Right renal pelvis (tissue), 4 donors: ENCODE measurements around the gene TUBB8. TPM values are rescaled to one million over a fixed set of nuclear protein-coding genes. Genes with fewer than 3 reads are reported as not detected.
"Not testable (repeated sequence)": the region's sequence is repeated elsewhere in the genome, so short reads cannot be mapped to it uniquely, and the experiment has no call there.

ENCODE experiments used
- DNase-seq, 4 donors: peaks; one replicate each; pipeline ENCODE4 v3.0.0-alpha.2; 2013; ENCODE audit warnings: low read depth in 4 of 4, low spot score in 3 of 4, missing footprints in 1 of 4
- polyA plus RNA-seq, 4 donors: library from polyadenylated mRNA; unstranded; fragments of 120-200 nt; gene quantifications; one replicate each; pipeline ENCODE4 v1.2.1, GENCODE V29; 2013; ENCODE audit not compliant: insufficient read length in 4 of 4

TUBB8 gene
- polyA plus RNA-seq, 4 donors: 0.55 to 1.0 (median 0.66) TPM

DNA sequence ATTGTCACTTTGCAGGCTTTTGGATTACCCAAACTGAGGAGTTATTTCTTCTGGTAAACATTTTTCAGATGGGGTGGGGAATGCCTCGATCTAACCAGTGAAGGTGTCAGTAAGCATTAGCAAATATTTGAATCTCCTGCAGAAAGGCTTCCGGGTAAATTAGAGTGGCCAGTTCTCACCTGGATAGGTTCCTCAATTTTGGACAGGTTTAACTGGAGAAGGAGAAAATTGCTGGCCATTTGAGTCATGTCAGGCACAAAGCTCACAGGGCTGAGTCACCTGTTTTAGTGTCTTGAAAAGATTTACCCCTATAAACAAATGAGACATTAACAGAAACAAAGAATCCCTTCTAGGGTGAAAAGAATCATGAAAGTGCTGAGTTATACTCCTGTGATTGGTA, 830 bp upstream of the TUBB8 start:
- not testable (repeated sequence) for DNase-seq

DNA sequence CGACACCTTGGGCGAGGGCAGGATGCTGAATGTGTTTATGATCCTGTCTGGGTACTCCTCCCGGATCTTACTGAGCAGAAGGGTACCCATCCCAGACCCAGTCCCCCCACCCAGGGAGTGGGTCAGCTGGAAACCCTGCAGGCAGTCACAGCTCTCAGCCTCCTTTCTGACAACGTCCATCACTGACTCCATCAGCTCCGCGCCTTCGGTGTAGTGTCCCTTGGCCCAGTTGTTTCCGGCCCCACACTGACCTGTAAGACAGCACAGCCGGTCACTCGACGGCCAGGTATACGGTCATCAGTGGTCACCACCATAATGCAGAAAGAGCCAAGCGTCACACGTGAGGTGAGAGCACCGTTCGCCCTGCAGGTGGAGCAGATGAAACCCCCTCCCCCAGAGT, 1.2 kb downstream of the TUBB8 start:
- not testable (repeated sequence) for DNase-seq

DNA sequence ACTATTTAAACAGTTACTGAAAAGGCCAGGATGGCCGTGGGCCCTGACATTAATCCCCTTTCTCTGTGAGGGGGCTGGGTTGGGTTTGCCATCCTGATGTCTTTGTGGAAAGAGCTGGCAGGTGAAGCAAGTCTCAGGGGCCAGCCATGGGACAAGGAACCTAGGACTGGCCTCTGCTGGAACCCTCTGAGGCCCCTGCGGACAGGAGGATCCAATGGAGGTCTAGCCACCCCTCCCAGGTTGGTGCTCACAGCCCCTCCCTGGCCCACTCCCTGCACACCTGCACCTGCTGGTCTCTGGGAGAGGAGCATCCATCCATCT, 35.8 kb downstream of the TUBB8 start:
- not testable (repeated sequence) for DNase-seq

DNA sequence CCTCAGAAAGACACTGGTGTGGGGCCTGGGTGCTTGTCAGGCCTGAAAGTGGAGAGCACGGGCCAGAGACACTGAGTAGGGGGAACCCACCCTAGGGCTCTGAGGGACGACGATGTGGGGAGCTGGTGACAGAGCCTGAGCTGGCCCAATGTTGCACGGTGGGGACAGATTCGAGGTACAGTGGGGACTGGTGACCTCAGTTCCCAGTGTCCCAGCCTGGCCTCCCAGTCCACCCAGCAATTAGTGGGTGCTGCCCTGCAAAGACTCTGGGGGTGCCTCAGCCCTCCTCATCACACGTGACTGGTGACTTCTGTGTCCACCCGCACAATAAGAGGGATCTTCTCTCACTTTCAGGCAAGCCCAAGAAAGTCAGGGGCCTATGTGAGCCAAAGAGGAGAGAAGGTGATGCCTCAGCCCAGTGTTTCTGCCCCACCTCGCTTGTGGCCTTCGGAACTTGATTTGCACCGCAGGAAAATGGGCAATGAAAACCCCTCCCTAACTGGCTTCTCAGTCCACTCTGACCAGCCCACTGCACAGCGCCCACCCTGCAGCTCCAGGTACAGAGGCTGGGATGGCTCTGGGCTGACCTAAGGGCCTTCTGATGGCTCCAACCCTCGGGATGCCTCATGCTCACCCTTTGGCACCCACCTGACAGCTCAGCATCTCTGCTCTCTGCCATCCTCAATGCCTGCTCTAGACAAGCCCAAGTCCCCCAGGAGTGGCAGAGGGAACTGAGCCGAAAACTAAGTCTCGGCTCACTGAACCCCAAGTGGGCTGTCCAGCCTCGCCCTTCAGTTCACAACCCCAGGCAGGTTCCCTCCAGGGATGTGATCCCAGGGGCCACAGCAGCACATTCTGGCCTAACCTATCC, 36.4 kb downstream of the TUBB8 start:
- not testable (repeated sequence) for DNase-seq

DNA sequence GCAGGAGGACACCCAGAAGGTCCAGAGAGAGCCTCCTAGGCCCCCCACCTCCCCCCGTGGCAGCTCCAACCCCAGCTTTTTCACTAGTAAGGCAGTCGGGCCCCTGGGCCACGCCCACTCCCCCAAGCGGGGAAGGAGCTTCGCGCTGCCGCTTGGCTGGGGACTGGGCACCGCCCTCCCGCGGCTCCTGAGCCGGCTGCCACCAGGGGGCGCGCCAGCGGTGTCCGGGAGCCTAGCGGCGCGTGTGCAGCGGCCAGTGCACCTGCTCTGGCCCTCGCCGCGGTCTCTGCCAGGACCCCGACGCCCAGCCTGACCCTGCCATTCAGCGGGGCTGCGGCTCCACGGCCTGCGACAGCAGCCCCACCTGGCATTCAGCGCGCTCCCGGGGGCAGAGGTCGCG, 37.8 kb downstream of the TUBB8 start:
- not testable (repeated sequence) for DNase-seq

DNA sequence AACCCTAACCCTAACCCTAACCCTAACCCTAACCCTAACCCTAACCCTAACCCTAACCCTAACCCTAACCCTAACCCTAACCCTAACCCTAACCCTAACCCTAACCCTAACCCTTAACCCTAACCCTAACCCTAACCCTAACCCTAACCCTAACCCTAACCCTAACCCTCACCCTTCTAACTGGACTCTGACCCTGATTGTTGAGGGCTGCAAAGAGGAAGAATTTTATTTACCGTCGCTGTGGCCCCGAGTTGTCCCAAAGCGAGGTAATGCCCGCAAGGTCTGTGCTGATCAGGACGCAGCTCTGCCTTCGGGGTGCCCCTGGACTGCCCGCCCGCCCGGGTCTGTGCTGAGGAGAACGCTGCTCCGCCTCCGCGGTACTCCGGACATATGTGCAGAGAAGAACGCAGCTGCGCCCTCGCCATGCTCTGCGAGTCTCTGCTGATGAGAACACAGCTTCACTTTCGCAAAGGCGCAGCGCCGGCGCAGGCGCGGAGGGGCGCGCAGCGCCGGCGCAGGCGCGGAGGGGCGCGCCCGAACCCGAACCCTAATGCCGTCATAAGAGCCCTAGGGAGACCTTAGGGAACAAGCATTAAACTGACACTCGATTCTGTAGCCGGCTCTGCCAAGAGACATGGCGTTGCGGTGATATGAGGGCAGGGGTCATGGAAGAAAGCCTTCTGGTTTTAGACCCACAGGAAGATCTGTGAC, 38.7 kb downstream of the TUBB8 start:
- DNase-seq: not testable (repeated sequence)

Other genes starting within 250 kb of the TUBB8 start
- 100 to 1,000 TPM in 3 of 4 donors, 10 to 100 TPM in 1; 85.4 to 119 (median 112) TPM for gene ZMYND11, start 86.2 kb upstream of the TUBB8 start, polyA plus RNA-seq